Measurements from ENCODE around the gene NFIA. TPM values are rescaled to one million over a fixed set of nuclear protein-coding genes. Genes with fewer than 3 reads are reported as not detected.
A peak's percentile ranks its signal among the peaks of the same experiment; 100 is the strongest.

NFIA gene
- total RNA-seq, 2 donors from 2014 or later: 61.4 to 86.3 TPM

DNA sequence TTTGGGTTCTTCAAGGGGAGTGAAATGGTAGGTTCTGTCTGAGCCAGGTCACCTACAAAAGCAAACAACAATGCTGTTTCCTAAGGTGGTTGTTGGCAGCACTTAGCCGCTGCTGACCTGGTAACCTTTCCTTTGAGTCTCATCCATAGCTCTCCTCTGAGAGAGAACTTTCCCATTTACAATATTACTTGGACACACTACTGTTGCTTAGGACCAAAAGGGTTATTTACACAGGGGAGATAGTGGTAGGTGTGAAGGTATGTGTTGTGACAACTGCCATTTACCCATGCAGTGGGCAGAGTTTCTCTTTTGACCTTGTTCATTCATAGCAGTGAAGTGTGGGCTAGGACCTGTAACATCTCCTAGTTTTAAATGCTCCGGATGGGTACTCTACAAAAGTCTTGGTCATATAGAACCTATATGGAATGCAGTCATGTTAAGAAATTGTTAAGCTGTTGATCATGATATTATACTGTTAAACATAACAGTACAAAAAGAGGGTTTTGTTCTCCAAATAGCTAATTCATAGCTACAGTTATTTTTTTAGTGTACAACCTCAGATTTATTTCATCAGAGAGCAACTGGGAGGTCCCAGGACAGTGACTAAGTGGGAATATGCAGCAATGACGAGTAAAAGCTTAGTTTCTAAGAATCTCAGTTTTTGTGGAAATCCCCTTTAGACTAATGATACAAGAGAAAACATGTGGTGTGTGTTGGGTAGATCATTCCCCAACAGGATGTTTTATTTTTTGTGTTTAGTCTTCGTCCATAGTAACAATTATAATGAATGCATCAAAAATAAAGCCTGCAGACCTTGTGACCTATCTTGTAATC lies 219.7 kb downstream of the NFIA start:
- intact Hi-C loops (cut with DNase I): no loop called here
- Histone ChIP-seq H3K36me3 (no peaks in the 10 kb centered on the region), H3K4me1 (replicated peaks) (no peaks in the 10 kb centered on the region), H3K4me3 (no peak overlapping the region), H3K27me3 (replicated peaks; ENCODE audit: insufficient read depth) (no peaks in the 10 kb centered on the region), H3K27ac (peak overlapping the region in 1 of 2 donors; percentile 0), H3K9me3 (no peaks in the 10 kb centered on the region)
- 72% methylated on average over 4 of the region's 4 CpGs for WGBS
- TF ChIP-seq POLR2AphosphoS5 (IDR thresholded peaks at IDR 0.05) (no peak), CTCF (IDR thresholded peaks at IDR 0.05) (no peak), POLR2A (IDR thresholded peaks at IDR 0.05) (no peak)
- no peak for DNase-seq (ENCODE audit: low spot score)

DNA sequence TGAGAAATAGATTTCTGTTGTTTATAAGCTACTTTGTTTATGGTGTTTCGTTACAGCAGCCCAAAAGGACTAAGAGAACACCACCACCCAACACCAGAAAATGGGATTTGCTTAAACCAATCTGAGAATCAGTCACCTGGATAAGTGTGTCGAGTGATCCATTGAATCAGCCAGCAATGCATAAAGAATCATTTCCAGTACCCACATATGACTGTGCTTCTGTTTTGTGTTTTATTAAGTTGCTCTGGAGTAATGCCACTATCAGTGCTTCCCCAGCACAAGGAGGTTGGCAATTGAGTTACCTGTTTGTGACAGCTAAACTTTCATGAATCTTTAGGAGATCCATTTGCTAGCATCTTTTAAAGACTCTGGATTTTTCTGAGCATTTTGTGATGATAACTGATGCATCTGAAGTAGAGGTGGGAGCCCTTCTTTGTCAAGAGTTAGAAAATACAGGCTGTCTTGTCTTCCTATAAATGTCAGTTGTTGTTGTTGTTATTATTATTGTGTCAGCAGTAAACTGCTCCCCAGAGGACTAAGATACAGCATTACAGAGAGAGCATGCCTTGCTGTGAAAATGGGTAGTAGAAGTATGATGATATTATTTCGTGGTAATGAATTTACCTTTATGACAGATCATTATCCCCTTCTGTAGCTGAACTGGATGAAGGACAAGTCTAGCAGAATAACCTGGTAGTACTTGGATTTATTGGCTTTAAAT lies 225.2 kb downstream of the NFIA start:
- 88% methylated on average over 3 of the region's 3 CpGs for WGBS
- TF ChIP-seq CTCF (IDR thresholded peaks at IDR 0.05): no peak
- TF ChIP-seq POLR2AphosphoS5 (IDR thresholded peaks at IDR 0.05): no peak
- no peak for TF ChIP-seq POLR2A (IDR thresholded peaks at IDR 0.05)
- Histone ChIP-seq H3K4me3 (no peak overlapping the region), H3K9me3 (no peaks in the 10 kb centered on the region), H3K4me1 (replicated peaks) (no peaks in the 10 kb centered on the region), H3K27ac (no peak overlapping the region), H3K36me3 (no peaks in the 10 kb centered on the region), H3K27me3 (replicated peaks; ENCODE audit: insufficient read depth) (no peaks in the 10 kb centered on the region)
- DNase-seq (ENCODE audit: low spot score): no peak
- intact Hi-C loops (cut with DNase I): no loop called here

- WGBS: 79% methylated on average over 3 of the region's 3 CpGs
- H3K9me3 ChIP-seq: no peaks in the 10 kb centered on the region
- no peak for DNase-seq (ENCODE audit: low spot score)
- H3K27ac ChIP-seq: no peak overlapping the region
- H3K27me3 ChIP-seq (replicated peaks; ENCODE audit: insufficient read depth): no peaks in the 10 kb centered on the region
- no peak overlapping the region for H3K4me3 ChIP-seq
- H3K36me3 ChIP-seq: no peaks in the 10 kb centered on the region
- no peaks in the 10 kb centered on the region for H3K4me1 ChIP-seq (replicated peaks)
- TF ChIP-seq POLR2A (IDR thresholded peaks at IDR 0.05) (no peak), POLR2AphosphoS5 (IDR thresholded peaks at IDR 0.05) (no peak), CTCF (IDR thresholded peaks at IDR 0.05) (no peak)
- intact Hi-C loops (cut with DNase I): no loop called here
Observed at GRCh38 chr1:61310057-61310456, 227.7 kb downstream of the NFIA start.

DNA sequence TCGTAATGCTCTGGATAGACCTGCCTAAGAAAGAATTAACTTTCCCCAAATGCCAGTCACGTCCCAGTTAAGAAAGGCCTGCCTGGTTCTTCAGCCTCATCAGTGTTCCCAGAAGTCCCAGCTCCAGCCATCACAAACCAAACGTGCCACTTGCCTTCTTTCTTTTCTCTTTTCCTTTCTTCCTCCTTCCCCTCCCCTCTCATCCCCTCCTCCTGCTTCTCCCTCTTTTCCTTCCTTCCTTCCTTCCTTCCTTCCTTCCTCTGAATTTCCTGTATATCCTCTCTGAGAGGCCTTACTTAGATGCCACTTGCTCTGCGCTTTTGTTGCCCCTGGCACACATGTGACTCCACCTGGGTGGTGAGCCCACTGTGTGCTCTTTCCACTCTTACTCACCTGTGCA lies 228.2 kb downstream of the NFIA start:
- TF ChIP-seq CTCF (IDR thresholded peaks at IDR 0.05) (no peak), POLR2AphosphoS5 (IDR thresholded peaks at IDR 0.05) (no peak), POLR2A (IDR thresholded peaks at IDR 0.05) (no peak)
- WGBS: 88% methylated on average over 4 of the region's 4 CpGs
- intact Hi-C loops (cut with DNase I): no loop called here
- H3K27ac ChIP-seq: no peak overlapping the region
- no peak for DNase-seq (ENCODE audit: low spot score)
- no peak overlapping the region for H3K4me3 ChIP-seq
- no peaks in the 10 kb centered on the region for H3K9me3 ChIP-seq
- H3K36me3 ChIP-seq: no peaks in the 10 kb centered on the region
- H3K27me3 ChIP-seq (replicated peaks; ENCODE audit: insufficient read depth): no peaks in the 10 kb centered on the region
- H3K4me1 ChIP-seq (replicated peaks): no peaks in the 10 kb centered on the region

Data from prostate gland (tissue), 2 donors.